HepG2 (cell line): ENCODE measurements around the gene ARL10. TPM values are rescaled to one million over a fixed set of nuclear protein-coding genes. Genes with fewer than 3 reads are reported as not detected.

Source experiments
- ELF3 ChIP-seq: IDR thresholded peaks from 2 replicates; pipeline ENCODE4 v1.6.1; 2016; ENCODE audit warnings: missing genetic modification reagents, missing compliant biosample characterization
- MAFF ChIP-seq: IDR thresholded peaks from 2 replicates; pipeline ENCODE4 v1.6.1; 2011; ENCODE audit warnings: low read depth, low read length, improper control_type of control experiment
- MEF2D ChIP-seq: sonication (generic); formaldehyde crosslinking; IDR thresholded peaks from 2 replicates; pipeline ENCODE4 v1.5.1; 2020; ENCODE audit warnings: mild to moderate bottlenecking, missing genetic modification reagents
- MYC ChIP-seq: sonication (generic); formaldehyde crosslinking; IDR thresholded peaks from 2 replicates; pipeline ENCODE4 v1.9.0; 2021; ENCODE audit warnings: missing genetic modification reagents, borderline replicate concordance
- PAWR ChIP-seq: sonication (generic); formaldehyde crosslinking; IDR thresholded peaks from 2 replicates; pipeline ENCODE4 v1.4.0; 2020; ENCODE audit warnings: missing genetic modification reagents, mild to moderate bottlenecking, borderline replicate concordance
- PHF21A ChIP-seq: sonication (generic); formaldehyde crosslinking; IDR thresholded peaks from 2 replicates; pipeline ENCODE4 v1.5.0; 2020; ENCODE audit warnings: mild to moderate bottlenecking, missing genetic modification reagents
- PPARG ChIP-seq: conservative IDR thresholded peaks from 2 replicates; pipeline ENCODE4 v1.6.1; 2016; ENCODE audit warnings: missing biosample characterization, missing genetic modification reagents
- TGIF2 ChIP-seq: IDR thresholded peaks from 2 replicates; pipeline ENCODE4 v1.6.1; 2016; ENCODE audit warnings: control low read depth, missing compliant biosample characterization
- ZNF709 ChIP-seq: sonication (generic); formaldehyde crosslinking; IDR thresholded peaks from 2 replicates; pipeline ENCODE4 v1.5.0; 2020; ENCODE audit warnings: mild to moderate bottlenecking, missing genetic modification reagents
- ZNF891 ChIP-seq: sonication (generic); formaldehyde crosslinking; IDR thresholded peaks from 2 replicates; pipeline ENCODE4 v1.5.0; 2020; ENCODE audit warnings: mild to moderate bottlenecking, missing genetic modification reagents
- polyA plus RNA-seq, 8 experiments: library from polyadenylated mRNA; depleted of rRNA in 3 of 8; stranded (reverse) in 7 of 8; unstranded in 1 of 8; fragments of >200 nt; fragmentation: Illumina TruSeq in 4 of 8; extraction: Trizol in 4 of 8; gene quantifications; 2 replicates each; pipeline versions ENCODE4 v1.2.1 to v1.2.3, GENCODE V29; 2011 to 2016; ENCODE audit warnings: low read depth in 4 of 8, missing spikeins in 1 of 8, mixed read lengths in 1 of 8; ENCODE audit not compliant: insufficient read depth in 1 of 8
- total RNA-seq, 5 experiments: library from RNA; depleted of rRNA; stranded (reverse); fragments of >200 nt; fragmentation: Illumina TruSeq; extraction: Trizol; gene quantifications; 2 replicates each; pipeline ENCODE4 v1.2.3, GENCODE V29; 2016; ENCODE audit warnings: low read depth in 1 of 5
- TF ChIP-seq, protein P1 (sequence below), 2 experiments: sonication (generic) in 1 of 2; formaldehyde crosslinking in 1 of 2; IDR thresholded peaks; 2 replicates each; pipeline versions ENCODE4 v1.5.1 to v1.6.1; 2011 to 2020; ENCODE audit warnings: borderline replicate concordance in 1 of 2, low read depth in 1 of 2, low read length in 1 of 2, mild to moderate bottlenecking in 1 of 2, missing genetic modification reagents in 1 of 2, moderate library complexity in 1 of 2
- TF ChIP-seq, protein P2 (sequence below): sonication (generic); formaldehyde crosslinking; IDR thresholded peaks from 2 replicates; pipeline ENCODE4 v1.4.0; 2020; ENCODE audit warnings: mild to moderate bottlenecking, missing genetic modification reagents
- TF ChIP-seq, protein P3 (sequence below): sonication (generic); formaldehyde crosslinking; IDR thresholded peaks from 2 replicates; pipeline ENCODE4 v1.4.0; 2020; ENCODE audit warnings: missing genetic modification reagents
- TF ChIP-seq, protein P4 (sequence below): IDR thresholded peaks from 2 replicates; pipeline ENCODE4 v1.6.1; 2016; ENCODE audit warnings: low read depth, control low read depth
- TF ChIP-seq, protein P5 (sequence below): sonication (generic); formaldehyde crosslinking; IDR thresholded peaks from 2 replicates; pipeline ENCODE4 v1.4.0; 2020; ENCODE audit warnings: mild to moderate bottlenecking, missing genetic modification reagents, borderline replicate concordance

ARL10 gene
- total and polyA plus RNA-seq, 2 of the 13 experiments (the other 11 are each of a cell fraction or from before 2014, with no cell fraction given) = 0.18 to 0.50 TPM

DNA sequence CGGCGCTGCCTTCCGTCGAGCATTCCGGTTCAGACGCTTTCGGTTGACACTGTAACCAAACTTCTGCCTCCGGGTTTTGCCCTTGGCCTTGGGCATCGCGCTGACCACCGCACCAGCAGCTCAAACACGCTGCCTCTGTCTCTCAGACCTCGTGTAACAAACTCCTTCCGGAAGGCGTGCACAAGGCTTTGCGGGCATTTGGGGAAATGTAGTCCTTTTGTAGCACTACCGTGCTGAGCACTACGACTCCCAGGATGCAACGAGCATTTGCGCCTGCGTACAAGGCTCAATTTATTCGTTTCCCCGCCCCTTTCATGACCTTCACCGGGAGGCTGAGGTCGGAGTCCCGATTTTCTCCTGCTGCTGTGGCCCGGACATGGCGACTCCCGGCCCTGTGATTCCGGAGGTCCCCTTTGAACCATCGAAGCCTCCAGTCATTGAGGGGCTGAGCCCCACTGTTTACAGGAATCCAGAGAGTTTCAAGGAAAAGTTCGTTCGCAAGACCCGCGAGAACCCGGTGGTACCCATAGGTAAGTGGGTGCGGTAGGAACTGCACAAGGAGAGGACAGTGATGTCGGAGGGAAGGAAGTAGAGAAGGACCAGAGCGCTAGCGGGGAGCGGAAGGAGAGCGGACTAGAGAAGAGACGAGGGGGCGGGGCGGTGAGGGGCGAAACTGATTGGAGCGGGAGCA is 23.3 kb downstream of the ARL10 start, which contains the start of the genes HIGD2A and NOP16 (continued):
- TF ChIP-seq MAFF (no peak; the same call in 1 of the 2 replicates), ZNF709 (CRISPR knock-in tag) (0 out of 2 replicates have a peak, but pooled peaks have one; percentile 7), MEF2D (CRISPR knock-in tag) (peak; percentile 54), PHF21A (CRISPR knock-in tag) (peak; percentile 87), MYC (CRISPR knock-in tag) (peak; percentile 100), PAWR (CRISPR knock-in tag) (0 out of 2 replicates have a peak, but pooled peaks have one; percentile 85), ELF3 (CRISPR knock-in tag) (peak; percentile 21; the same call in 1 of the 2 replicates), TGIF2 (CRISPR knock-in tag) (peak; percentile 73), ZNF891 (CRISPR knock-in tag) (peak; percentile 87), PPARG (CRISPR knock-in tag) (no peak)
- TF ChIP-seq, protein P1, sequence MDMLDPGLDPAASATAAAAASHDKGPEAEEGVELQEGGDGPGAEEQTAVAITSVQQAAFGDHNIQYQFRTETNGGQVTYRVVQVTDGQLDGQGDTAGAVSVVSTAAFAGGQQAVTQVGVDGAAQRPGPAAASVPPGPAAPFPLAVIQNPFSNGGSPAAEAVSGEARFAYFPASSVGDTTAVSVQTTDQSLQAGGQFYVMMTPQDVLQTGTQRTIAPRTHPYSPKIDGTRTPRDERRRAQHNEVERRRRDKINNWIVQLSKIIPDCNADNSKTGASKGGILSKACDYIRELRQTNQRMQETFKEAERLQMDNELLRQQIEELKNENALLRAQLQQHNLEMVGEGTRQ (IDR thresholded peaks at IDR 0.05; ENCODE audit: low read depth, low read length) = no peak
- TF ChIP-seq, protein P1 (CRISPR knock-in tag; IDR thresholded peaks at IDR 0.05; ENCODE audit: borderline replicate concordance) = peak; percentile 60; the same call in 1 of the 2 replicates
- TF ChIP-seq, protein P2, sequence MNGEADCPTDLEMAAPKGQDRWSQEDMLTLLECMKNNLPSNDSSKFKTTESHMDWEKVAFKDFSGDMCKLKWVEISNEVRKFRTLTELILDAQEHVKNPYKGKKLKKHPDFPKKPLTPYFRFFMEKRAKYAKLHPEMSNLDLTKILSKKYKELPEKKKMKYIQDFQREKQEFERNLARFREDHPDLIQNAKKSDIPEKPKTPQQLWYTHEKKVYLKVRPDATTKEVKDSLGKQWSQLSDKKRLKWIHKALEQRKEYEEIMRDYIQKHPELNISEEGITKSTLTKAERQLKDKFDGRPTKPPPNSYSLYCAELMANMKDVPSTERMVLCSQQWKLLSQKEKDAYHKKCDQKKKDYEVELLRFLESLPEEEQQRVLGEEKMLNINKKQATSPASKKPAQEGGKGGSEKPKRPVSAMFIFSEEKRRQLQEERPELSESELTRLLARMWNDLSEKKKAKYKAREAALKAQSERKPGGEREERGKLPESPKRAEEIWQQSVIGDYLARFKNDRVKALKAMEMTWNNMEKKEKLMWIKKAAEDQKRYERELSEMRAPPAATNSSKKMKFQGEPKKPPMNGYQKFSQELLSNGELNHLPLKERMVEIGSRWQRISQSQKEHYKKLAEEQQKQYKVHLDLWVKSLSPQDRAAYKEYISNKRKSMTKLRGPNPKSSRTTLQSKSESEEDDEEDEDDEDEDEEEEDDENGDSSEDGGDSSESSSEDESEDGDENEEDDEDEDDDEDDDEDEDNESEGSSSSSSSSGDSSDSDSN (CRISPR knock-in tag) = no peak
- TF ChIP-seq, protein P3, sequence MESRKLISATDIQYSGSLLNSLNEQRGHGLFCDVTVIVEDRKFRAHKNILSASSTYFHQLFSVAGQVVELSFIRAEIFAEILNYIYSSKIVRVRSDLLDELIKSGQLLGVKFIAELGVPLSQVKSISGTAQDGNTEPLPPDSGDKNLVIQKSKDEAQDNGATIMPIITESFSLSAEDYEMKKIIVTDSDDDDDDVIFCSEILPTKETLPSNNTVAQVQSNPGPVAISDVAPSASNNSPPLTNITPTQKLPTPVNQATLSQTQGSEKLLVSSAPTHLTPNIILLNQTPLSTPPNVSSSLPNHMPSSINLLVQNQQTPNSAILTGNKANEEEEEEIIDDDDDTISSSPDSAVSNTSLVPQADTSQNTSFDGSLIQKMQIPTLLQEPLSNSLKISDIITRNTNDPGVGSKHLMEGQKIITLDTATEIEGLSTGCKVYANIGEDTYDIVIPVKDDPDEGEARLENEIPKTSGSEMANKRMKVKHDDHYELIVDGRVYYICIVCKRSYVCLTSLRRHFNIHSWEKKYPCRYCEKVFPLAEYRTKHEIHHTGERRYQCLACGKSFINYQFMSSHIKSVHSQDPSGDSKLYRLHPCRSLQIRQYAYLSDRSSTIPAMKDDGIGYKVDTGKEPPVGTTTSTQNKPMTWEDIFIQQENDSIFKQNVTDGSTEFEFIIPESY = peak; percentile 26; the same call in 1 of the 2 replicates
- TF ChIP-seq, protein P4, sequence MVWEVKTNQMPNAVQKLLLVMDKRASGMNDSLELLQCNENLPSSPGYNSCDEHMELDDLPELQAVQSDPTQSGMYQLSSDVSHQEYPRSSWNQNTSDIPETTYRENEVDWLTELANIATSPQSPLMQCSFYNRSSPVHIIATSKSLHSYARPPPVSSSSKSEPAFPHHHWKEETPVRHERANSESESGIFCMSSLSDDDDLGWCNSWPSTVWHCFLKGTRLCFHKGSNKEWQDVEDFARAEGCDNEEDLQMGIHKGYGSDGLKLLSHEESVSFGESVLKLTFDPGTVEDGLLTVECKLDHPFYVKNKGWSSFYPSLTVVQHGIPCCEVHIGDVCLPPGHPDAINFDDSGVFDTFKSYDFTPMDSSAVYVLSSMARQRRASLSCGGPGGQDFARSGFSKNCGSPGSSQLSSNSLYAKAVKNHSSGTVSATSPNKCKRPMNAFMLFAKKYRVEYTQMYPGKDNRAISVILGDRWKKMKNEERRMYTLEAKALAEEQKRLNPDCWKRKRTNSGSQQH = peak; percentile 91
- TF ChIP-seq, protein P5, sequence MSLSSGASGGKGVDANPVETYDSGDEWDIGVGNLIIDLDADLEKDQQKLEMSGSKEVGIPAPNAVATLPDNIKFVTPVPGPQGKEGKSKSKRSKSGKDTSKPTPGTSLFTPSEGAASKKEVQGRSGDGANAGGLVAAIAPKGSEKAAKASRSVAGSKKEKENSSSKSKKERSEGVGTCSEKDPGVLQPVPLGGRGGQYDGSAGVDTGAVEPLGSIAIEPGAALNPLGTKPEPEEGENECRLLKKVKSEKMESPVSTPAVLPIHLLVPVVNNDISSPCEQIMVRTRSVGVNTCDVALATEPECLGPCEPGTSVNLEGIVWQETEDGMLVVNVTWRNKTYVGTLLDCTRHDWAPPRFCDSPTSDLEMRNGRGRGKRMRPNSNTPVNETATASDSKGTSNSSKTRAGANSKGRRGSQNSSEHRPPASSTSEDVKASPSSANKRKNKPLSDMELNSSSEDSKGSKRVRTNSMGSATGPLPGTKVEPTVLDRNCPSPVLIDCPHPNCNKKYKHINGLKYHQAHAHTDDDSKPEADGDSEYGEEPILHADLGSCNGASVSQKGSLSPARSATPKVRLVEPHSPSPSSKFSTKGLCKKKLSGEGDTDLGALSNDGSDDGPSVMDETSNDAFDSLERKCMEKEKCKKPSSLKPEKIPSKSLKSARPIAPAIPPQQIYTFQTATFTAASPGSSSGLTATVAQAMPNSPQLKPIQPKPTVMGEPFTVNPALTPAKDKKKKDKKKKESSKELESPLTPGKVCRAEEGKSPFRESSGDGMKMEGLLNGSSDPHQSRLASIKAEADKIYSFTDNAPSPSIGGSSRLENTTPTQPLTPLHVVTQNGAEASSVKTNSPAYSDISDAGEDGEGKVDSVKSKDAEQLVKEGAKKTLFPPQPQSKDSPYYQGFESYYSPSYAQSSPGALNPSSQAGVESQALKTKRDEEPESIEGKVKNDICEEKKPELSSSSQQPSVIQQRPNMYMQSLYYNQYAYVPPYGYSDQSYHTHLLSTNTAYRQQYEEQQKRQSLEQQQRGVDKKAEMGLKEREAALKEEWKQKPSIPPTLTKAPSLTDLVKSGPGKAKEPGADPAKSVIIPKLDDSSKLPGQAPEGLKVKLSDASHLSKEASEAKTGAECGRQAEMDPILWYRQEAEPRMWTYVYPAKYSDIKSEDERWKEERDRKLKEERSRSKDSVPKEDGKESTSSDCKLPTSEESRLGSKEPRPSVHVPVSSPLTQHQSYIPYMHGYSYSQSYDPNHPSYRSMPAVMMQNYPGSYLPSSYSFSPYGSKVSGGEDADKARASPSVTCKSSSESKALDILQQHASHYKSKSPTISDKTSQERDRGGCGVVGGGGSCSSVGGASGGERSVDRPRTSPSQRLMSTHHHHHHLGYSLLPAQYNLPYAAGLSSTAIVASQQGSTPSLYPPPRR (CRISPR knock-in tag) = peak; percentile 68
